OCI-LY7 (cell line): ENCODE data around the gene POR. TPM values are rescaled to one million over a fixed set of nuclear protein-coding genes. Genes with fewer than 3 reads are reported as not detected.

Experiments
- BruUV-seq: library from RNA; stranded (reverse); fragments of 400-500 nt; replicated peaks from 2 replicates; lab custom pipeline; 2021; lab: Mats Ljungman, UMichigan
- CTCF ChIA-PET: fragments of 300-600 bp; sonication (Branson Sonifier 250); formaldehyde crosslinking; loops from one replicate; lab custom pipeline; 2022; ENCODE audit warnings: antibody characterized with exemption; ENCODE audit not compliant: unreplicated experiment; lab: Charles Lee
- POLR2A ChIA-PET: fragments of 300-600 bp; sonication (Branson Sonifier 250); formaldehyde crosslinking; loops from one replicate; lab custom pipeline; 2022; ENCODE audit warnings: antibody characterized with exemption; lab: Charles Lee
- DNase-seq: peaks from one replicate; pipeline ENCODE4 v3.0.0-alpha.2; 2015; ENCODE audit warnings: low spot score
- H2AFZ ChIP-seq: fragments of 200-600 bp; sonication (generic), shearing (Covaris generic); 2 replicates; pipeline ENCODE4 v1.6.1; 2014; ENCODE audit warnings: mild to moderate bottlenecking, antibody characterized with exemption, low read length, moderate library complexity
- H3K27ac ChIP-seq: fragments of 200-600 bp; sonication (generic); 2 replicates; pipeline ENCODE4 v1.5.1; 2014; ENCODE audit warnings: mixed run types, low read depth, mild to moderate bottlenecking, moderate library complexity, low read length, inconsistent platforms; ENCODE audit not compliant: poor library complexity, severe bottlenecking
- H3K36me3 ChIP-seq: fragments of 200-600 bp; sonication (generic); 2 replicates; pipeline ENCODE4 v1.6.1; 2014; ENCODE audit warnings: mild to moderate bottlenecking, antibody characterized with exemption, low read length, moderate library complexity, mixed read lengths; ENCODE audit not compliant: insufficient read depth
- H3K4me1 ChIP-seq: fragments of 200-600 bp; sonication (generic); 2 replicates; pipeline ENCODE4 v1.5.1; 2014; ENCODE audit warnings: mild to moderate bottlenecking, low read length; ENCODE audit not compliant: insufficient read depth, poor library complexity, severe bottlenecking
- H3K4me2 ChIP-seq: fragments of 200-600 bp; sonication (generic); 2 replicates; pipeline ENCODE4 v1.6.1; 2014; ENCODE audit warnings: mild to moderate bottlenecking, low read length
- H3K4me3 ChIP-seq: fragments of 200-600 bp; sonication (generic); 2 replicates; pipeline ENCODE4 v1.5.1; 2014; ENCODE audit warnings: mild to moderate bottlenecking, low read depth, low read length; ENCODE audit not compliant: poor library complexity, severe bottlenecking
- H3K79me2 ChIP-seq: fragments of 200-600 bp; sonication (generic); 2 replicates; pipeline ENCODE4 v1.6.1; 2016; ENCODE audit warnings: low read depth, mild to moderate bottlenecking, low read length, moderate library complexity, mixed read lengths; ENCODE audit not compliant: insufficient read depth
- H3K9me2 ChIP-seq: fragments of 200-600 bp; sonication (generic); 2 replicates; pipeline ENCODE4 v1.6.1; 2016; ENCODE audit warnings: mild to moderate bottlenecking, low read length, mixed read lengths; ENCODE audit not compliant: insufficient read depth
- H3K9me3 ChIP-seq: fragments of 200-600 bp; sonication (generic); 2 replicates; pipeline ENCODE4 v1.6.1; 2014; ENCODE audit warnings: mild to moderate bottlenecking, mixed run types, low read length, mixed read lengths
- H4K20me1 ChIP-seq: fragments of 200-600 bp; sonication (generic); 2 replicates; pipeline ENCODE4 v1.6.1; 2014; ENCODE audit warnings: mild to moderate bottlenecking, antibody characterized with exemption, low read length, moderate library complexity, mixed read lengths; ENCODE audit not compliant: insufficient read depth
- CTCF ChIP-seq: fragments of 200-600 bp; sonication (generic); conservative IDR thresholded peaks from 2 replicates; pipeline ENCODE4 v1.5.1; 2014; ENCODE audit warnings: mild to moderate bottlenecking, antibody characterized with exemption, low read length, moderate library complexity, mixed read lengths
- EZH2phosphoT487 ChIP-seq: fragments of 200-600 bp; sonication (generic); IDR thresholded peaks from 2 replicates; pipeline ENCODE4 v1.6.1; 2018; ENCODE audit warnings: low read depth, borderline replicate concordance, mild to moderate bottlenecking, mixed run types, antibody characterized with exemption, low read length, moderate library complexity, mixed read lengths
- intact Hi-C: fragments of 100-400 bp; cut with micrococcal nuclease; formaldehyde crosslinking; loops from one replicate; pipeline ENCODE4 v1.10.0; 2022; ENCODE audit not compliant: unreplicated experiment
- total RNA-seq, 2 experiments: library from RNA; depleted of rRNA in 1 of 2; stranded (reverse); fragments of >200 nt in 1 of 2; shearing (Covaris generic) in 1 of 2; gene quantifications; 2 replicates each; pipeline ENCODE4 v1.2.3, GENCODE V29; 2014 to 2022

Gene POR
- total RNA-seq, 2 experiments from 2014 or later, result 41.5 to 45.2 TPM

- ChIA-PET POLR2A (interaction anchor here (1.2 kb wide), 1 partner anchor 10 kb away, joined by 4 read pairs; no protein-coding TSS in a partner anchor), CTCF (no interaction called here)
- no peaks in the 10 kb centered on the region for H3K79me2 ChIP-seq
- DNase-seq, result no peak
- no peak overlapping the region for H3K4me3 ChIP-seq
- TF ChIP-seq EZH2phosphoT487 (no peak), CTCF (no peak)
- H2AFZ ChIP-seq, result no peak overlapping the region
- H3K9me3 ChIP-seq, result no peaks in the 10 kb centered on the region
- no peaks in the 10 kb centered on the region for H4K20me1 ChIP-seq
- BruUV-seq, result no TSS peak
- H3K27ac ChIP-seq, result no peak overlapping the region
- no peaks in the 10 kb centered on the region for H3K36me3 ChIP-seq
- no peaks in the 10 kb centered on the region for H3K9me2 ChIP-seq
- no peaks in the 10 kb centered on the region for H3K4me1 ChIP-seq
- no peak overlapping the region for H3K4me2 ChIP-seq
- intact Hi-C loops, result no loop called here
Observed at GRCh38 chr7:75938921-75939320, 24.0 kb downstream of the POR start.

DNA sequence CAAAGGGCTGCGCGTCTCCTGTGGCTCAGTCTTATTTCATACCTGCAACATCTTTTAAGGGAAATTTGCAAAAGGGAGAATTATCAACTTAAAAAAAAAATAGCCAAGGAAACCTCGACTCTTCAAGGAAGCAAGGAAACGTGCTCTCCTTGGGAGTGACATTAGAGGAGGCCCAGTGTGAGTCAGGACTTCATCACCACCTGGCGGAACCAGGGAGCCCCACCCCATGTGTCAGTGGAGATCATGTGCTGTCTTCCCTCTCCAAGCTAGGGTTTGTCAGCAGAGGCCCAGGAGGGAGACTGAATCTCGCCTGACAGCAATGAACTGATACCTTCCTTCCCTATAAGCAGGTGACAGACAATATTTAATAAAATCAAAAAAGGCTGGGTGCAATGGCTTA is 28.9 kb downstream of the POR start:
- Histone ChIP-seq H3K4me1 (peaks cover 6% of the 10 kb centered on the region), H3K4me3 (no peak overlapping the region), H3K27ac (no peak overlapping the region), H3K4me2 (no peak overlapping the region), H3K79me2 (no peaks in the 10 kb centered on the region), H2AFZ (no peak overlapping the region), H3K9me2 (no peaks in the 10 kb centered on the region), H4K20me1 (no peaks in the 10 kb centered on the region), H3K9me3 (no peaks in the 10 kb centered on the region), H3K36me3 (no peaks in the 10 kb centered on the region)
- POLR2A ChIA-PET, result no interaction called here
- BruUV-seq, result no TSS peak
- DNase-seq, result no peak
- intact Hi-C loops, result no loop called here
- CTCF ChIA-PET, result no interaction called here
- TF ChIP-seq EZH2phosphoT487 (no peak), CTCF (no peak)

DNA sequence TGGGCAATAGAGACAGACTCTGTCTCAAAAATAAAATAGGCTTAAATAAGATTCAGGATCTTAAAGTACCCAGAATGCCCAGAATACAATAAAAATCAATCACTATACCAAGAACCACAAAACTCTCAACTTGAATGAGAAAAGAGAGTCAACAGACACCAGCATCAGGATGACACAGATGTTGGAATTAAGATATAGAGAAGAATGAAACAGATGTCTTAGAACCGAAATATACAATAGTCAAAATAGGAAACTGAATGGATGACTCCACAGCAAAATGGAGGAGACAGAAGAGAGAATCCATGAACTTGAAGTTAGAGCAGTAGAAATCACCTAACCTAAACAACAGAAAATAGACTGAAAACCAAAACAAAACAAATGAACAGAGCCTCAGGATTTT is 29.6 kb downstream of the POR start:
- peaks cover 6% of the 10 kb centered on the region for H3K4me1 ChIP-seq
- H4K20me1 ChIP-seq, result no peaks in the 10 kb centered on the region
- H3K9me3 ChIP-seq, result no peaks in the 10 kb centered on the region
- CTCF ChIA-PET, result no interaction called here
- no peaks in the 10 kb centered on the region for H3K9me2 ChIP-seq
- no peak overlapping the region for H2AFZ ChIP-seq
- BruUV-seq, result no TSS peak
- H3K27ac ChIP-seq, result no peak overlapping the region
- intact Hi-C loops, result no loop called here
- H3K4me2 ChIP-seq, result no peak overlapping the region
- no peak for DNase-seq
- POLR2A ChIA-PET, result no interaction called here
- no peak overlapping the region for H3K4me3 ChIP-seq
- TF ChIP-seq CTCF (no peak), EZH2phosphoT487 (no peak)
- H3K79me2 ChIP-seq, result no peaks in the 10 kb centered on the region
- H3K36me3 ChIP-seq, result no peaks in the 10 kb centered on the region
